GM18502 (cell line): ENCODE data around the gene GPR173.

Source experiments
- ATAC-seq: cut with Tn5 transposase; IDR thresholded peaks from one replicate; pipeline ENCODE4 v1.9.1; 2021; ENCODE audit warnings: mild to moderate bottlenecking; ENCODE audit not compliant: unreplicated experiment, poor library complexity

The GPR173 gene

DNA sequence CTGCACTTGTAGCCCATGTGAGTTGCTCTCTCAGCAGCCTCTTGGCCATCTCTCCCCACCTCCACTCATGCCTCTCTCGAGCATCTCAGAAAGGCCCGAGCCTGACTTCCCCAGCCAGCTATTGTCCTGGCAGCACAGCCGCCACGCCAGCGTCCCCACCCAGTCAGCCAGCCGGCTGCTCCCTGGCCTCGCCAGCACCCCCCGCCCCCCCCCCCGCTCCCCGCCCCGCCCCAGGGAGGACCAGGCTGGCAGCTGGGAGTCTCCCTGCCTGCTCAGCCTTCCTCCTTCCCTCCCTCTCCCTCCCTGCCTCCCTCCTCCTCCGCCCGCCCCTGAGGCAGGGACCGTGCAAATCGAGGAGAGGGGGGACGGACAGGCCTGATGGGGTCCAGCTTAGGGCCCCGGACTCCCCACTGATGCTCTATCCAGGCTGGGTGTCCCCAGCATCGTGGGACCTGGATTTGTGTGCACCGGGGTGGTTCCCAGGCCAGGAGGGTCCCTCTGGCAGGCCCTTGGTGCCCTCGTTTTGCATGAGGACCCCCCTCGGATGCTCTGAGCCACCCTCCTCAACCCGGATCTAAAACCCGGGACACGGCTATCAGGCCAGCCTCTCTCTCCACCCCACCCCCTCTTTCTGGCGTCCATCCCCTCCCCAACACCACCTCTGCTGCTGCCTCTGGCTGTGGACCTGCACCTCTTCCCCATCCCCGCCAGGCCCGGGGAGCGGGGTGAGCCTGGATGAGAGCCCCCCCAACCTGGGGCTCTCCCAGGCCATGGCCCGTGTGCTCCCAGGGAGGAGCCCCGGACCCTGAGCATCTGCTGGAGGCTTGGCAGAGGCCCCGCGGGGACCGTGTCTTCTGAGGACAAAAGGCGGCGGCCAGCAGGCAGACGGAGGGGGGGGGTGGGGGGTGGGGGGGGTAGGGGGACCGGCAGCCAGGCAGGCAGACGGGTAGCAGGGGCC lies at the start of gene GPR173:
Gene GPR173, plus strand, starts transcription at position 621 of the 958 bp plus-strand sequence. CDS start 27,833 bp downstream, outside the sequence.
- no peak for ATAC-seq

GRCh38 chrX:53000447-53001135 lies 48.0 kb upstream of the GPR173 start:
- ATAC-seq, result no peak

- no peak for ATAC-seq
Observed at GRCh38 chrX:53001958-53002357, 46.6 kb upstream of the GPR173 start.

DNA sequence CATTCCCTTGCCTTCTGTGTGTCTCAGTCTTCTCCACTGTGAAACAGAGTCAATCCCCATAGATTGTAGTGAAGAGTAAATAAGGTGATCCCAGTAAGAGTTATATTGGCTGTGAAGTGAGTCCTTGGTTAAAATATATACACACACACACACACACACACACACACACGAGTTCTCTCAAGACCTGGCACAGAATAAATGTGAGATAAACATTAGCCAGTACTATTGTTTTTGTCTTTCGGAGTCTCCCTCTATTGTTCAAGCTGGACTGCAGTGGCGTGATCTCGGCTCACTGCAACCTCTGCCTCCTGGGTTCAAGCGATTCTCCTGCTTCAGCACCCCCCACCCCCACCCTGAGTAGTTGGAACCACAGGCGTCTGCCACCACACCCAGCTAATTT lies 45.5 kb upstream of the GPR173 start:
- no peak for ATAC-seq

- no peak for ATAC-seq
Observed at GRCh38 chrX:53004038-53004437, 44.6 kb upstream of the GPR173 start.

DNA sequence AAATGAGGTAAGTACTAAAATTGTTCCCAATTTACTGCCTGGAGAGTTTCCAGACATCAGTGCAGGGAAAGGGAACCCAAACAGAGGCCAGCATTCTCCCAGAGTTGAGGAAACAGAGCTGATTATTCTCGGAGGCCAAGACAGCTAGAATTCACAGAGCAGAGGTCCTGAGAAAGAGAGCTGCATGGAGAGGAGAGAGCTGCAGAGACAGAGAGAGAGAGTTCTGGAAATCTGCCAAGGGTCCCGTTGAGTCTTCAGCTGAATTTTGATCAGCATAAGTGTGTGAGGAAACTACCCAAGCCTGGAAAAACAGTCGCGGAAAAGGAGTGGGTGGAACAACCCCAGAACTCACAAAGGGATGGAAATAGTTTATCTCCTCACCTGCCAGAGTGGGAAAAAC lies 43.8 kb upstream of the GPR173 start:
- ATAC-seq, result no peak

DNA sequence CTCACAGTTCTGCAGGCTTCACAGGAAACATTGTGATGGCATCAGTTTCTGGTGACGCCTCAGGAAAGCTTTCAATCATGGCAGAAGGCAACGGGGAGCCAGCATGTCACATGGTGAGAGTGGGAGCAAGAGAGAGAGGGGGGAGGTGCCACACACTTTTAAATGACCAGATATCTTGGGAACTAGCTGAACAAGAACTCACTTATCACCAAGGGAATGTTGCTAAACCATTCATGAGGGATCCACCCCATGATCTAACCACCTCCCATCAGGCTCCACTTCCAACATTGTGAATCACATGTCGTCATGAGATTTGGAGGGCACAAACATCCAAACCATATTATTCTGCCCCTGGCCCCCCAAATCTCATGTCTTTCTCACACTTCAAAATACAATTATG lies 43.3 kb upstream of the GPR173 start:
- no peak for ATAC-seq

DNA sequence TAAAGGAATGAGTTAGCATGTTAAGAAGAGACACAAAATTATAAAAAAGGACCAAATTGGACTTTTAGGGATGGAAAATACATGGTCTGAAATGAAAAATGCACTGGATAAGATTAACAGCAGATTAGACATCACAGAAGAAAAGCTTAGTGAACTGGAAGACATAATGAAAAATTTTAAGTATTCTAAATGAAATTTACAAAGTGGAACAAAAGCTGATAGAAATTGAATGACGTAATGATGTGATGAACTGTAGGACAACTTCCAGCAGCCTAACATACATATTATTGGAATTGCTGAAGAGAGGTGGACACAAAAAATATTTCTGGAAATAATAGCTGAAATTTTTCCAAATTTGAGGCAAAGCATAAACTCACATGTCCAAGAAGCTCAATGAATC lies 39.6 kb upstream of the GPR173 start:
- ATAC-seq, result no peak

DNA sequence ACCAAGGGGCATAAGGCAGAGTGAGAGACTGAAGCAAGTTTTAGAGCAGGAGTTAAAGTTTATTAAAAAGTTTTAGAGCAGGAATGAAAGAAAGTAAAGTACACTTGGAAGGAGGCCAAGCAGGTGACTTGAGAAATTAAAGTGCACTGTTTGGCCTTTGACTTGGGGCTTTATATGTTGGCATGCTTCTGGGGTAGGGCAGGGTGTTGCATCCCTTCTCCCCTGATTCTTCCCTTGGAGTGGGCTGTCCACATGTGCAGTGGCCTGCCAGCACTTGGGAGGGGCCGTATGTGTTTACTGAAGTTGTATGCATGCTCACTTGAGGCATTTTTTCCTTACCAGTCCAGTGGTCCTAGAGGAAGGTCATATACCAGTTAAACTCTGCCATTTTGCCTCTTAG lies 35.3 kb upstream of the GPR173 start:
- no peak for ATAC-seq

DNA sequence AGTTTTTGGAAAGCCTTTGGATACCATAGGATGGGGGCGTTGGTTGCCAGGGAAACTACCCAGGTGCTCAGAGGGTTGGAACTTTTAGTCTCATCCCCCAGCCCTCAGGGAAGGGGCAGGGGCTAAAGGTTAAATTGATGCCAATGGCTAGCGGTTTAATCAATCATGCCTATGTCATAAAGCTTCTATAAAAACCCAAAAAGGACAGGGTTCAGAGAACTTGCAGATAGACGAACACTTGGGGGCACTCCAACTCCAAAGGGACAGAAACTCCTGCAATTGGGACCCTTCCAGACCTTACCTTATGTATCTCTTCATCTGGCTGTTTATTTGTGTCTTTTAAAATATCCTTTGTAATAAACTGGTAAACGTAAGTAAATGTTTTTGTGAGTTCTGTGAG lies 30.0 kb upstream of the GPR173 start:
- no peak for ATAC-seq

GRCh38 chrX:53022381-53022780 lies 26.2 kb upstream of the GPR173 start:
- no peak for ATAC-seq

GRCh38 chrX:53028678-53029077 lies 19.9 kb upstream of the GPR173 start:
- no peak for ATAC-seq

DNA sequence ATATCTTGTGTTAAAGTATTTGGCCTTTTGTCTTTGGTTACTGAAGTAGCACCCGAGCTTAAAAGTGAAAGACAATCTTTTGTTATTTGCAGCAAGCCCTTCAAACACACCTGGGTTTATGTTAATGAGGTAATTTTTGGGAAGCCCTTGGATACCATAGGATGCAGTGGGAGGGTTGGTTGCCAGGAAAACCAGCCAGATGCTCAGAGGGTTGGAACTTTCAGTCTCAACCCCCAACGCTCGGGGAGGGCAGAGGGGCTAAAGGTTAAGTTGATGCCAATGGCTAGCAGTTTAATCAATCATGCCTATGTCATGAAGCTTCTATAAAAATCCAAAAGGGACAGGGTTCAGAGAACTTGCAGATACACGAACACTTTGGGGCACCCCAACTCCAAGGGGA lies 17.2 kb upstream of the GPR173 start:
- no peak for ATAC-seq

DNA sequence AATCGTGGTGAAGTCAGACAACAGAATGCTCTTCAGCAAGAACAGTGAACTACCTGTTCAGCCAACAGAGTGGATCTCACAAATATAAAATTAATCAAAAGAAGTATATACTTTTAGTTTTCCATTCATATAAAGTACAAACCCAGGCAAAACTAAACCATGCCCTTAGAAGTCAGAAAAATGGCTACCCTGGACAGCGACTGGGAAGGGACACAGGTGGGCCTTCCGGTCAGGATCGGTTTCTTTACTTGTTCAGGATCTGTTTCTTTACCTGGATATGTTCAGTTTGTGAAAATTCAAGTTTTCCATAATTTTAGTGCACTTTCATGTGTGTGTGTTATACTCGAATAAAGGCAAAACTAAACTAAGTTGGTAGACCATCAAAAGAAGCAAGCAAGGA lies 12.4 kb upstream of the GPR173 start:
- no peak for ATAC-seq

DNA sequence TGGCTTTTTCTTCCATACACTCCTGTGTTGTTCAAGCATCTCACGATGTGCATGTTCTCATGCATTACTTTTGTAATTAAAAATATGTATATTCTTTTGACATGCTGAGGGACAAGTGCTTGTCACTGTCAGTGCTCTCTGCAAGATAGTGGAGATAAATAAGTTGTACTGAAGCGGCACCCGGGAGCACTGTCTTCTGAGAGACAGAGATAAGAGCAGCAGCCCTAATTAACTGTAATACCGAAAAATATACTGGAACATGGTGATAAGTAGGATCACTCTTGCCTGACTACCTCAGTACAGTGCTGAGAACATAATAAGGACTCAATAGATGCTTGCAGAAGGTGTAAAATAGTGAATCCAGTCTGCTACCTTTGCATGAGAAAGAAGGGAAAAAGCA lies 9.4 kb upstream of the GPR173 start:
- no peak for ATAC-seq

GRCh38 chrX:53044995-53045394 lies 3.6 kb upstream of the GPR173 start:
- ATAC-seq, result no peak

DNA sequence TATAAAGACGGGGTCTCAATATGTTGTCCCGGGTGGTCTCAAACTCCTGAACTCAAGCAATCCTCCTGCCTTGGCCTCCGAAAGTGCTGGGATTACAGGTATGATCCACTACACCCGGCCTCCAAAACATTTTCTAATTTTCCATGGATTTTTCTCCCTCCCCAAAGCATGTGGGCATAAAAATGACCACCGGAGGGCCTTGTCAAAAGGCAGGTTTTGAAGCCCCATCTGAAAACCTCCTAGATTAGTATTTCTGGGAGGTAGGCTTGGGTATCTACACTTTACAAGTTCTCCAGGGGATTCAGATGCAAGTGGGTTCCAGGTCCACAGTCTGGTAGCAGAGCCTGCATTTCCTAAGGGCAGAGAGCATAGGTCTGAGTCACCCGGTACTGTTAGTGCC lies 1.4 kb upstream of the GPR173 start:
- ATAC-seq, result no peak

DNA sequence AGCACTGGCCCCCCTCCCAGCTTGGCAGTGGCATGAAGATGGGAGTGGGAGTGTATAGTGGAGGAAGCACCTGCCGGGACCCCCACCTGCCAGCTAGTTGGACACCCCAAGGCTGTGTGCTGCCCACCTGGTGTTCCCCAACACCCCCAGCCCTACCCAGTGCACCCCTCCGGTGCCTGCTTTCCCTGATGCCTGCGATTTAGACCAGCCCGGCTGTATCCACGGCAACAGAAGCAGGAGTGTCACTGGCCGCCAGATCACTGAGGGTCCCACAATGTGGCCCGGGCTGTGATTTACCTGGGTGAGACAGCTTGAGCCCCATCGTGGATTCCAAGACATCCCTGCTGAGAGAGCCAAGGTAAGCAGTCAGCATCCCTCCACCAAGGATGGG lies 533 bp downstream of the GPR173 start:
- no peak for ATAC-seq

DNA sequence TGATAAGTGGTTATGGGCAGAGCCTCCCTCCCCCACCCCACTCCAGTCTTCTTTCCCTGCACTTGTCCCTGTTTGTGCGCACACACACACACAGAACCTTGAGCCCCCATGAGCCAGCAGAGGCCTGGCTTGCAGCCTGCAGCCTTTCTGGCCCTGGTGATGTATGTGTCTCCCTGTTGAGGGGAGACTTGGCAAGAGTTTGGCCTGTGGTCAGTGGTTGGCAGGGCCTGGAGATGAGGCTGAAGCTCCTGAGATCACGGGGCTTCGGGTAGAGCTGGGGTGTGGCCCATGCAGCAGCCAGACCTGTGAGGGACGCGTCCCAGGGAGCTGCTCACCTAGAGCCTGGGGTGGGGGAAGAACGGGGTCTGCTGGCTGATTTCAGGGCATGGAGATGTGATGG lies 2.3 kb downstream of the GPR173 start:
- no peak for ATAC-seq

DNA sequence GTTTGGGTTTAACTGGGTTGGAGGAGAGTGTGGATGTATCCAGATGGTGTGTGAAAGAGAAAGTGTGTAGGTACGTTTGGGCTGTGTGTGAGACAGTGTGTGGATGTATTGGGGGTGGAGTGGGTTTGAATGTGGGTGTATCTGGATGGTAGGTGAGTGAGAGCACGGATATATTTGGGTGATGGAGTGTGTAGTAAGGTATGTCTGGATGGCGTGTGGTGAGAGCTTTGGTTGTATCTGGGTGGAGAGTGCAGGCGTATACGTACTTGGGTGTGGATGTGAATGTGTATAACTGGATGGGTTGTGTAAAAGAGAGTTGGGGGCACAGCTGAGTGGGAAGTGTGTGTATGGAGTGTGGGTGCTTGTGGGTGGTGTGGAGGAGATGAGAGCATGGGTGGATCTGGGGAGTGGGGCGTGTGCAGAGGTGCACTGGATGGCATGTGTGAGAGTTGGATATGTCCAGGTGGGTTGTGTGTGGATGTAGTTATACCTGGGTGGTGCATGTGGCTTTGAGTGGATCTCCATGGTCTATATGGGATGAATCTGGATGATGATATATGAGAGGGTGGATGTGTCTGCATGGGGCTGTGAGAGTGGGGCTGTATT lies 6.8 kb downstream of the GPR173 start:
- no peak for ATAC-seq

DNA sequence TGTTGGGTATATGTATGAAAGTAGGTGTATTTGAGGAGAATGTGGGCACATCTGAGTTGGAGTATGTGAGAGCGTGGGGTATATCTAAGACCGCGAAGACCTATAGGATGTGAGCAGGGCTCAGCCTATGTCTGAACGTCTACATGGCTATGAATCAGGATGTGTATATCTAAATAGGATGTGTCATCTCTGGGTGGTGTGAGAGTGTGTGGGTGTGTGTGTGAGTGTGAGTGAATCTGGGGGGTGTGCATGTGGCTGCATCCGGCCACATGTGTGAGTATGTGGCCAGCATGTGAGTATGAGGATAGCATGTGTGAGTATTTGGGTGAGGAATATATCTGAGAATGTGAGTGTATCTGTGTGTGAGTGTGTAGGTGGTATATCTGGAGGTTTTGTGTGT lies 7.7 kb downstream of the GPR173 start:
- ATAC-seq, result no peak
